HG03064 (cell line): ENCODE measurements around the gene HTR6.
A peak's percentile ranks its signal among the peaks of the same experiment; 100 is the strongest.

Source experiments
- ATAC-seq: cut with Tn5 transposase; IDR thresholded peaks from one replicate; pipeline ENCODE4 v1.9.1; 2021; ENCODE audit warnings: low read depth; ENCODE audit not compliant: unreplicated experiment

The HTR6 gene

DNA sequence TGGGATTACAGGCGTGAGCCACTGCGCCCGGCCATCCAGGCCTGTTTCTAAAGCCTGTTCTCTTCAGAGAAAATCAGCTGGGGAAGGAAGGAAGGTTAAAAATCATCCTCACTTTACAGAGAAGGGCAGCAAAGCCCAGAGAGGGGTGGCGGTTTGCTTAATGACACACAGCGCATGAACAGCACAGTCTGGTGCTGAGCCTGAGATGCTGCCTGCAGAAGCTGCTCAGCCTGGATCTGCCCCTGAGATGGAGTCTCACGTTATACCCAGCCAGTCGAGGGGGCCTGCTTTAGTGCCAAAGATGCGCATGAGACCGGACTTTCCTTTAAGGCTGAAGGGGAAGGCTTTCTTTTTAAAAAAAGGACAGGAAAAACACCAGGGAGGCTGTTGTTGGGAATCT, 21.3 kb downstream of the HTR6 start:
- no peak for ATAC-seq

DNA sequence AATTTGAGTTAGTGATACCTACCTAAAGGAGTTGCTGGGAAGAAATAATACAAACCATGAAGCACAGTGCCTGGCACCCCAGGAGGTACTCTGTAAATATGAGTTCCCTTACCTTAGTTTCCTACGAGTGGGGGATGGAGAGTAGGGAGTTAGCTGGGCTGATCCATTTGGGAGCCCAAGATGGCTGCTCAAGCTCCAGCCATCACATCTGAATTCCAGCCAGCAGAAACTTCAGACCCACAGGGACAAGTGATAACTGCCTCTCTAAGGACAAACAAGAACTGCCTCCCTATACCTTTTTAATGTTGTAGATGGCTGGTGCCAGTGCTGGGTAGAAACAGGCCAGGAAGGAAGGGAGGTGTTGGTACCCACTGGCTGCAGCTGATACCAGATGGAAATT, 22.7 kb downstream of the HTR6 start:
- ATAC-seq, result no peak

DNA sequence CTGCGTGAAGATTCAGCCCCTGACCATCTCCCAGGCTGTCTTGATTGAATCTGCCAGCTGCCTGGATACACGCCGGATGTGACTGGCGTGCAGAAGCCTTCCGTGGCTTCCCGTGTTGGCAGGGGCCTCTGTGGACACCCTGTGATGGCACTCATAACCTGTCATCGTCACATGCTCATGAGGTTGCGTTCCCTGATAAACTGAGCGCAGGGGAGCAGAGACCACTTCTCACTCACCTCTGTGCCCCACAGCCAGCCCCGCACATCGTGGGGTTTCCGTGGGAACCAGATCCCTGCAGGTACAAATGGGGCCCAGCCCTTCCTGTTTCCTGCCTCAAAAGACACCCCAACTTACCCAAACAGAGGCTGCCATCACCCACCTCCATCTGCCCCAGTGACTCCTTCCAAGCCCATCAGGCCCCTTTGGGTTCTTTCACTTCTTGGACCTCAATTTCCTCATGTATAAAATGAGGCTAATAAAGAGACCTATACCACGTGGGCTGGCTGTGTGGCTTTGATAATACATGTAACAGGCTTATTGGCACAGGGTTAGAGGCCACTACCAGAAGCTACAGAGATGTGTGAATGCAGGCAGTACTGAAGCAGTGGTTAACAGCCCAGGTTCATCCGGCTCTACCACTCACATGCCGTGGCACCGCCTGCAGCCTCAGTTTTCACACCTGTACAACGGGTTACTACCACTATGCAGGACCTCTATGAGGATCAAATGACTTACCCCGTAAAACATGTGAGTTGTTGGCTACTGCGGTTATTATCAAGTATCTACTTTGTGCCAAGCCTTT, 23.6 kb downstream of the HTR6 start:
- ATAC-seq, result no peak

DNA sequence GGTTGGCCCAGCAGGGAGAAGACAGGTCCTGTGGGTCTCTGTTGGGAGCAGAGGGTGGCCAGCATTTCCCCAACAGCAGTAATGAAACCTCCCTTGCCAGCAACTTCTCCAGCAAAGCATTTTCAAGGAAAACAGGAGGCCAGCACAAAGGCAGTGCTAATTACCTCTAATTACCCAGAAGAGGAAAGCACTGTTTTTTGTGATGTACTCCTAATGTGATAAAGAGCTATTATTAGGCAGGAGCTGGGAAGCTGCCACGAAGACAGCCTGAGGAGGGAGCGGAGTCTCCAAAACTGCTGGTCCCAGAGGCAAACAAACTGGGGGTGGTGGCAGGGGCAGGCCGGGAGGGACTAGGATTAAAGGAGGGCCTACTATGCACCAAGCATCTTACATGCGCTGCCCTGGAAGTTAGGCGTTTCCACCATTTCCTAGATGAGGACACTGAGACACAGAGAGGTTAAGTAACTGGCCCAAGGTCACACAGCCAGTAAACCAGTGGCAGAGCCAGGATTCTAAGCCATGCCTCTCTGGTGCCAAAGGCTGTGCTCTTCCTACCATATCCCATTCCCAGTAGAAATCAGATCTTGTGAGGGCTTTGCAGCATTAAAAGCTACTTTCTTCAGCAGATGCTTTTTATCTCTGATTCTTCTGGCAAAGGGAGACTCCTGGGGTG, 24.5 kb downstream of the HTR6 start:
- no peak for ATAC-seq

DNA sequence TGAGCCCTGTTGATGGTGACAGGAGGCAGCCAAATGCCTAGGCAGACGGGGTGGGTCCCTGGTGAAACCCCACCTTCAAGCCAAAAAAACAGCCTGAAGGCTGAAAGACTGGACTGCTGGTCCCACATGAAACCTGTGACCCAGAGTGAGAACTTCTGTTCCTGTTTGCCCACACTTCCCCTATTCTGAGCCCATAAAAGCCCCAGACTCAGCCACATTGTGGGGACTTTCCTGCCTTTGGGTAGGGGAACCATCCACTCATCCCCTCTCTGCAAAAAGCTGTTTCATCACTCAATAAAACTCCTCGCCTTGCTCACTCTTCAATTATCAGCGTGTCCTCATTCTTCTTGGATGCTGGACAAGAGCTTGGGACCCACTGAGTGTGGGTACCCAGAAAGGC, 25.2 kb downstream of the HTR6 start:
- no peak for ATAC-seq

DNA sequence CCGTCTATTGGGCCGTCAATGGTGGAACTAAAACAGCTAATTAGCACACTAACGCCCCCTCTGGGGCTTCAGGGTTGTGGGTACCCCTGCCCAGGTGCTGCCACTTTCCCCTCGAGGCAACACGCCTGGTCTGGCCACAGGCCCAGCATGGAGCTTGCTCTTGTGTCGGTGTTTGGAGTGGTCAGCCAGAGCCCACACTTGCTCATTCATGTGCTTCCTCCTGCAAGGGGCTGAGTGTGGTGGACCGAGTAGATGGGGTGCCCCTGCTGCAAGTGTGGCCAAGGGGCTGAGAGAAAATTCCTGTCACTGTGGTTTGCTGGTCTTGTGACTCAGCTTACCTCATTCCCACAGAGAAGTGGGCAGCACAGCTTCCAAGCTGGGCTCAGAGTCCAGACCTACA, 25.7 kb downstream of the HTR6 start:
- ATAC-seq, result no peak

DNA sequence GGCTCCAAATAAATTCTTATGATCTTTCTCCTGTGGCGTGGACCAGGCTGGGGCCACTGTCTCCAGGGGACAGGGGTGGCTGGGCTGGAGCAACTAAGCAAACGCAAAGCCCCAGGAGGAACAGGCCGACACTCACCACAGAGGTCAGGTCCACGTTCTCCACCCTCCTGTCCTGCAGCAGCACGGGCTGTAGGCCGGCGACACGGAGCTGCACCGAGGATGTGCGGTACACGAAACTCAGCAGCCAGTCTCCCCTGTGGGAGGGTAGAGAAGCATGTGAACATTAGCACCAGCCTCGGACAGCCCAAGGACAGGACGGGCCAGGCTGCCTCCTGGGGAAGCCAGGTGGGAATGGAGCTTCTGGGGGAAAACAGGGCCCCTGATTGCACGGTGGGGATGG, 29.6 kb downstream of the HTR6 start:
- ATAC-seq, result no peak

DNA sequence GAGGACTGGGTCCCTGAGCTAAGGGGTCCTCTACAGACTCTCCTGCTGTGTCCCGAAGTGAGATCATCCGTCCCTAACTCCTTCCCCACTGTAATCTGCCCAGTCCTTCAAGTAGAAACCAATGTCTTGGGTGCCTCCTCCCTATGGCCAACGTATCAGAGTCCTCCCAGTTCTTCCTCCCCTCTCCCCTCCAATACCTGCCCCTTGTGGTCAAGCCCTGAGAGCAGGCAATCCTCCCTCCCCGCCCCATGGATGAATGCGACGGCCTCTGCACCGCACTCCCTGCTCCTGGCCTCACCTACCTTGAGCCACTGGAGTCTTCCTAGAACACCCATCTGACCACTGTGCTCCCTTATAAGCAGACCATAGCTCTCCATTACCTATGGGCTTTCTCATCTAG, 31.1 kb downstream of the HTR6 start:
- no peak for ATAC-seq

DNA sequence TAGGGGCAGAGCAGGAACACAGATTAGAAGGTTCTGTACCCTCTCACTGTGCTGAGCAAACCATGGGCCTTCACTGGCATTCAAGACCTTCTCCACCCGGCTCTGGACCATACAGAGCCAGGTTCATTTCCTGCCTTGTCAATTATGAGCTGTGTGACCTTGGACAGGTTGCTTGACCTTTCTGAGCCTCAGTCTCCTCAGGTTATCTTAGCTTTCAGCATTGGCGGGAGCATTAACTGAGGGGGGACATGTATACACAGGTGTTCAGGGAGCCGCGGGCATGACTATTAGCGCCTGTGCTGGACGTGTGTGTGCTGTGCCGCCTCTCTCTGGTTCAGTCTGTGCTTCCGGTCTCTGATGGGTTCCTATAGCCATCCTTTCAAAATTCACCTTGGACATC, 32.1 kb downstream of the HTR6 start:
- no peak for ATAC-seq

DNA sequence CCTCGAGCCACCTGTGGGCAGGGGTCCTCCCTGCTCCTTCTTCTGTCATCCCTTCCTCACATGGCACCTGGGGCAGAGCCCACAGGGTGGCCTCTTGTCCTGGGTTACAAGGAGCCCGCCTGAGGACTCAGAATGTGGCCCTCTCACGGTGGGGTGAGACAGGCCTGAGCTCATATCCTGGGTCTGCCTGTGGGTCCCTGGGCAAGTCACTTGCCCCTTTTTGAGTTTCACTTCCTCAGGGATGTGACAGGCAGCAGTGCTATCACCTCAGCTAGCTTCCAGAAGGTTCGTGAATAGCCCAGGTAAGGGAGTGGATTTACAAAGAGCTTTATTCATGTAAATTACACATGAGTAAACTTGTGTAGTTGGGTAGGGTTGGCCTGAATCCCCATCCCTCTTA, 33.5 kb downstream of the HTR6 start:
- no peak for ATAC-seq

DNA sequence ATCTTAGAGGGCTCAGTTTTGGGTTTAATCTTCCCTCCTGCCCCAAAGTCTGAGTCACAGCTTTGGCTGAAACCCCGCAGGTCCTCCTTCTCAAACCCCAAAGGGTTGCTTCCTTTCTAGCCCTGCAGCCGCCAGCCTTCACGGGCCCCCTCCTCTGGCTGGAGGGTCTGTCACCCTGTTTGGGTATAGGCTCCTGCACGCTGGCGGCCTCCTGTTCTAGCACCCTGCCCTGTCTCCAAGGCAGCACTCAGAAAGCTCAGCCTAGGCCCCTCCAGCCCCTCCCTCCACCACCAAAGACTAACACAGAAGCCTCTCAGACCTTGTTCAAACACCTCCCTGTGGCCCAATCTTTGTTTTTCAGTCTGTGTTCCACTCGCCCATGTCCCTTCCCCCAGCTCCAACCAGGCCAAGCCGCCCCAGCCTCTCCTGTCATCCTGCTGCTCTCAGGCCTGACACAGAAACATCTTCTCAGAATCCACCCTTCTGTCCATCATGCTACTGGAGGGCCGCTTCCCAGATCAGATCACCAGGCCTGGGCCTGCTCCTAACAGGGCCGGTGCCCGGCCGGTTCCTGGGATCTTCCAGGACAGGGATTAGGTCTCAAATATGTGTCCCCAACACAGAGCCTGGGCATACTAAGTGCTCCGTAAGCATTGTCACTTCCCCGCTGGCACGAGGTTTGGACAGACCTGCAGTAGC, 35.6 kb downstream of the HTR6 start:
- ATAC-seq, result no peak

DNA sequence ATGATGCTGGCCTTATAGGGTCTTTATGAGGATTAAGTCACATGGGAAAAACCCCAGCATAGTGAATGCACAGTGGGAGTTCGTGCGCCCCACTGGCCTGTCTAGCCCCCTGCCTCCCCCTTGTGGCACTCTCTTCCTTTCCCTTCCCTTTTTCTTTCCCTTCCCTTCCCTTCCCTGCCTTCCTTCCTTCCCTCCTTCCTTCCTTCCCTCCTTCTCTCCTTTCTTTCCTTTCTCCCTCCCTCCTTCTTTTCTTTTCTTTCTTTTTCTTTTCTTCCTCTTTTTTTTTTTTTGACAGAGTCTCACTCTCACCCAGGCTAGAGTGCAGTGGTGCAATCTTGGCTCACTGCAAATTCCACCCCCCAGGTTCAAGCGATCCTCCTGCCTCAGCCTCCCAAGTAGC, 38.6 kb downstream of the HTR6 start:
- no peak for ATAC-seq

DNA sequence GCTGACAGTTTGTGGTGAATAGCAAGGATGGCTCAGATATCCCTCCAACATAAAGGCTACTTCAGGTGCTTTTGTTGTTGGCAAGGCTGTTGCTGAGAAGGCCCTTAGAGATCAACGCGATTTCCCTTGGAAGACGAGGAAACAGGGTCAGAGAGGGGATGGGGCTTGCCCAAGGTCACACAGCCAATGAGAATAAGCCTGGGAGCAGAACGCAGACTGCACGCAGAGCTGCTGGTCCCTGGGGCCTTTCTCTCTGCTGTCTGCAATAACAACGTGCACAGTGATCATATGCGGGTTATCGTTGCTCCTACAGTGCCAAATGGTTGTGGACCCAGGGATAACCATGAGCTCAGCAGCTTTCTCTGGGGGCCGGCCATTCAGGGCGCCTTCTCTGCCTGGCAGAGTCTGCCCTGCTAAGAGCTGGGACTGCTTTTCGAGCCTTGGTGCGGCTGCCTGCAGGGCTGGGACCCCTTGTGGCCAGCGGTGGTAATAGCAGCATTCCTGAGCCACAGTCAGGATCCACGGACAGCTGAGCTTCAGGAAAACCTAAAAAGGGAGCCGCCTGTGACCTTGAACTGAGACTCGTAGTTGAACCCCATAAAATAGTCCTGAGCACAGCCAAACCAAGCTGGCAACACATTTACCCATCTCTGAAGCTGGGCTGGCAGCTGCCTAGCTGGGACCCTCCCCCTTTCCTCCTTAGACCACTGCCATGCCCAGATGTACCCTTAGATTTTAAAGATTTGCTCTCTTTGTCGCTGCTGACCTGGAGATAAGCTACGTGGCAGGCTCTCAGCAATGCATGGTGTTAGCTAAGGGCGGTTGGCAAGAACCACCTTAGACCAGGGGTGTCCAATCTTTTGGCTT, 39.8 kb downstream of the HTR6 start:
- ATAC-seq, result no peak

DNA sequence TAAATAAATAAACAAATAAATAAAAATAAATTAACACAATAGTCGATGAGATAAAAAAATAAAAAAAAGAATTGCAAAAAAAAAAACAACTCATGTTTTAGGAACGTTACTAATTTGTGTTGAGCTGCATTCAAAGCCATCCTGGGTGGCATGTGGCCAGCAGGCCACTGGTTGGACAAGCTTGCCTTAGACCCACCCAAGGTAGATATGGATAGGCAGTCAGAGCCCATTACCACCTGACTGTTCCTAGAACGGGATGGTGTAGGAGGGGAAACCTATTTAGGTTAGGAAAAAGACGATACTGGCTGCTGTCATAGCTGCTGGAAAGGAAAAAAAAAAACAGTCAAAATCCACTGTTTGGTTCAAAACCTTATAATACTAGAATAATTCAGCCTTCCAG, 40.8 kb downstream of the HTR6 start:
- no peak for ATAC-seq

DNA sequence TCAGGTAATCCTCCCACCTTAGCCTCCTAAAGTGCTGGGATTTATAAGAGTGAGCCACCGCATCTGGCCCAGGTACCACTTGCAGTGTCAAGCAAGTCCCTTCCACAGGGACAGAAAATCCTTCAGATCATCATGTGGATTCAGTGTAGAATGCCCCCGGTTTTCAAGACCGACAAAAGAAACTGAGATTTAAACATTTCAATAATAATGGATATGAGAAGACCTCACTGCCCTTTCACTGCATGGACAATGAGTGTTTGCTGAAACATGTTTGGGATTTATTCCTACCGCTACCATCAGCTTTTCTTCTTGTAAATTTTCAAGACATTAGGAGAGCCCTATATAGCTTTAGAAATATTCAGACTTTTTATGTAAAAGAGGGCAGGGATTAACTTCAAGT, 41.5 kb downstream of the HTR6 start:
- no peak for ATAC-seq

DNA sequence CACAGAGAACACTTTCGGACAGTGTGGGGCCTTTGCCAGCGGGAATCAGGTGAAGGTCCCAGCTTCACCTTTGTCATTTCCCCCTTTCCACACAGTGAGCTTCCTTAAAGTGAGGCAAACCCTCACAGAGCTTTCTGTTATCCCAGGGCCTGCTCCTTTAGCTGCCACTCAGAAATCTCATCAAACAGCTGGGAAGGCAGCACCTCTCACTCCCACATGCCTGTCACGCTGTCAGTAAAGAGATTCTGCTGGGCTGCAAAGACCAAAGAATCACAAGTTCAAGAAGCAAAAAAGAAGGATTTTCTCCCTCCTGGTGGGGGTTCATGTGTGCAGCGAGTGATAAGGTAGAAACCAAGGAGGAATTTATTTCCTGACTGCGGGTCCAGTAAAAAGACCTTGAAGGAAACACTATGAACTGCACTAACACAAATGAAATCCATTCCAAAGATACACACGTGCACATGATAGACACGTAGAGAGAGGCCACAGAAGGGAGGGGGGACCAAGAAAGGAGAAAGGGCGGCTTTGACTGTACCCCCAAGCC, 44.0 kb downstream of the HTR6 start:
- no peak for ATAC-seq

DNA sequence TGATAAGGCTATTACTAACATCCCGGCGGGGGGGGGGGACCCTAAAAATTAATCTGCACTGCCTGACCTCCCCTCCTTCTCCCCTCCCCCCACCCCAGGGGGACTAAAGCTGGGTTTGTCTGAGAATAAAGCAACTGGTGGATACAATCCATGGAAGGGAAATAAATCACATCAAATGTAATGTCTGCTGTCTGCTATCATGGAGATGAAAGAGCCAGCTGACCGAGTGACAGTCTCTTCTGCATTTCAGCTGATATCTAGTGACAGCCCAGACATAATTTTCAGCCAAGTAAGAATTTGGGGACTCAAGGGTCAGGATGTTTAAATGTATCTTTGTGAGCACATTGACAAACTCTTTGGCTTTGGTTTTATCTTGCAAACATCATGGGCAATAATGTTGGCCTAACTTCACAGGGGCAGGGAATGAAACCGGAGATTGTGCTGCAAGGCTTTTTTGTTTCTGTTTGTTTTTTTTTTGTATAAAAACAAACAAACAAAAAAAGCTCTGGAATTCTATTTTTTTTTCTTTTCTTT, 44.7 kb downstream of the HTR6 start:
- no peak for ATAC-seq

DNA sequence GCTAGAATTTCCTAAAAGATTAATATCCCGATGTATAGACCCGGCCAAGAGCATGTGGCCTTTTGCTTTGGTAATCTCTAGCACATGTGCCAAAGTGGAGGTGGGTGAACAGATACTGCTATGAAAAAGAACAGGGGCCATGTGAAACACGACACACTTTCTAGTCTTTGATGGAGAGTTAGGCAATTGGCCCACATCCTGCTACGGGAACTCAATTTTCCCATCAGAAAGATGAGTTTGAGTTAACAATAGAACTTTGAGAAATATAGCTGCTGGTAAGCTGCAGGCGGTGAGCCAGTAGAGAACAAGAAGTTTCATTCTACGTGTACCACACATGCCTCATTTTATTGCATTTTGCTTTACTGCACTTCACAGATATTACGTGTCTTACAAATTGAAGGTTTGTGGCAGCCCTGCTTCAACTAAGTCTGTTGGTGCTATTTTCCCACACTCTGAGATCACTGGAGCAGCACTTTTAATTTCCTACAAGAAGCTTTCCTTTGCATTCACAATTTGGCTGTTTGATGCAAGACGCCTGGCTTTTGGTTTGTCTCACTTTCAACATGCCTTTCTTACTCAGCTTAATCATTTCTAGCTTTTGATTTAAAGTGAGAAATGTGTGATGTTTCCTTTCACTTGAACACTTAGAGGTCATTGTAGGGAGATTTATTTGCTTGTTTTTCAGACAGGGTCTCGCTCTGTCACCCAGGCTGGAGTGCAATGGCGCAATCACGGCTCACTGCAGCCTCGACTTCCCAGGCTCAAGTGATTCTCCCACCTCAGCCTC, 46.3 kb downstream of the HTR6 start:
- ATAC-seq, result peak; percentile 52

DNA sequence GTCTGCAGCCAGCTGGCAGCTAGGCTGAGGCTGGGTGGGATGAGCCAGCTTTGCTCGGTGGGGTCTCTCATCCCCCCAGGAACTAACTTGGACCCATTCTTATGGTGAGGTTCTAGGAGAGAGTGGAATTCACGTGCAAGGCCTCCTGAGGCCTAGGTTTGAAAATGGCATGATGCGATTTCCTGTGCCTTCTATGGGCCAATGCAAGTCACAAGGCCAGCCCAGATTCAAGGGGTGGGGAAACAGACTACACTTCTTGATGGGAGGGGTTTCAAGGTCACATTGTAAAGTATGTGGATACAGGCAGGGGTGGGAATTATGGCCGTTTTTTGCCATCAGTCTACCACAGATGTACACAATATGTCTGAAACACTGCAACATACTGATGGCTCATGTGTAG, 48.3 kb downstream of the HTR6 start:
- no peak for ATAC-seq
